Uterus (tissue), 4 donors: ENCODE measurements around the gene KRT31. TPM values are rescaled to one million over a fixed set of nuclear protein-coding genes. Genes with fewer than 3 reads are reported as not detected.

Experiments
- DNase-seq, 2 donors: peaks; one replicate each; pipeline ENCODE4 v3.0.0-alpha.2; 2019 to 2020
- H3K27ac ChIP-seq, 2 donors: fragments of 200-600 bp; sonication (generic); 1 replicate in 1 of 2; 2 replicates in 1 of 2; pipeline ENCODE4 v1.5.1; 2016 to 2018
- H3K27me3 ChIP-seq, 2 donors: fragments of 200-600 bp; sonication (generic); one replicate each; pipeline ENCODE4 v1.5.1; 2018 to 2019; ENCODE audit warnings: control low read depth in 1 of 2
- H3K36me3 ChIP-seq, 2 donors: fragments of 200-600 bp; sonication (generic); one replicate each; pipeline ENCODE4 v1.5.1; 2019; ENCODE audit warnings: control low read depth in 1 of 2
- H3K4me1 ChIP-seq, 2 donors: fragments of 200-600 bp; sonication (generic); one replicate each; pipeline ENCODE4 v1.5.1; 2018 to 2019; ENCODE audit warnings: control low read depth in 1 of 2
- H3K4me3 ChIP-seq, 2 donors: fragments of 200-600 bp; sonication (generic); 1 replicate in 1 of 2; 2 replicates in 1 of 2; pipeline ENCODE4 v1.5.1; 2018 to 2019; ENCODE audit warnings: mild to moderate bottlenecking in 1 of 2
- H3K9me3 ChIP-seq, 2 donors: fragments of 200-600 bp; sonication (generic); one replicate each; pipeline ENCODE4 v1.5.1; 2019; ENCODE audit warnings: control low read depth in 1 of 2
- CTCF ChIP-seq, 4 experiments: fragments of 200-600 bp in 2 of 4; fragments of 450-650 bp in 2 of 4; sonication (generic) in 2 of 4; IDR thresholded peaks; one replicate each; pipeline ENCODE4 v1.5.1; 2016 to 2019; ENCODE audit warnings: antibody characterized with exemption in 4 of 4, mild to moderate bottlenecking in 2 of 4, moderate library complexity in 1 of 4
- POLR2A ChIP-seq, 2 donors: fragments of 450-650 bp; IDR thresholded peaks; one replicate each; pipeline ENCODE4 v1.6.1; 2016; ENCODE audit warnings: antibody characterized with exemption in 2 of 2, mild to moderate bottlenecking in 1 of 2, moderate library complexity in 1 of 2
- intact Hi-C: fragments of 100-400 bp; cut with DNase I; formaldehyde crosslinking; loops from one replicate; pipeline ENCODE4 v1.15.1; 2023; ENCODE audit warnings: low total_unique reads
- total RNA-seq, 4 donors: library from RNA; depleted of rRNA in 3 of 4; stranded (reverse); fragments of >200 nt in 3 of 4; gene quantifications; one replicate each; pipeline versions ENCODE4 v1.1.0 to v1.2.4, GENCODE V29; 2014 to 2023
- donor health status: DM: yes; HTN: yes; CAD: no.

Gene KRT31
- total RNA-seq, 4 donors from 2014 or later = not detected

- intact Hi-C loops = no loop called here
- Histone ChIP-seq H3K27ac (peak overlapping the region in 1 of 2 donors; percentile 69), H3K27me3 (no peaks in the 10 kb centered on the region), H3K4me3 (no peak overlapping the region), H3K36me3 (no peaks in the 10 kb centered on the region), H3K4me1 (peaks cover 5 to 12% of the 10 kb centered on the region in 2 donors), H3K9me3 (no peaks in the 10 kb centered on the region)
- TF ChIP-seq POLR2A (IDR thresholded peaks at IDR 0.05) = no peak
- no peak for TF ChIP-seq CTCF (IDR thresholded peaks at IDR 0.05)
- DNase-seq = no peak
Observed at GRCh38 chr17:41418116-41418860, 20.9 kb upstream of the KRT31 start.

DNA sequence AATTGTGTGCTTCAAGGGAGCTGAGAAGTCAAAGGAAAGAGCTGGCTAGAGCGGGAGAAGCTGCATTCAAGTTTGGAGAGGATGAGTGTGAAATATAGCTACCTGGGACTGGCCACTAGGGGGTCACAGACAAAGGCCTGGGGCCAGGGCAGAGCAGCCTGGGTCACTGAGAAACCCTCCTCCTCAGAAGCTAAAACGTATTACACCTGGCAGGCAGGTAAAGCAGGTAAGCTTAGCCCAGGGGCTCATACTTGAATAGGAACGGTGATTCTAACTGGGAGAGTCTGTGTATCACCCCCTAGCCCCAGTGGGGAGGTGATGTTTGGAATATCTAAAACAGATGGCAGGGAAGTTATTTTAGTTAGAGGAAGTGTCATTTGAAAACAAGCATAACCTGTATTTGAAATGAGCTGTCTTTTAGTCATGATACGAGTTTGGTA is 20.2 kb upstream of the KRT31 start:
- Histone ChIP-seq H3K36me3 (no peaks in the 10 kb centered on the region), H3K27ac (peak overlapping the region in 1 of 2 donors; percentile 69), H3K4me3 (no peak overlapping the region), H3K9me3 (no peaks in the 10 kb centered on the region), H3K27me3 (no peaks in the 10 kb centered on the region), H3K4me1 (peaks cover 5 to 12% of the 10 kb centered on the region in 2 donors)
- DNase-seq = no peak
- TF ChIP-seq CTCF (IDR thresholded peaks at IDR 0.05) (no peak), POLR2A (IDR thresholded peaks at IDR 0.05) (no peak)
- intact Hi-C loops = no loop called here

GRCh38 chr17:41417127-41417526 is 19.7 kb upstream of the KRT31 start:
- TF ChIP-seq CTCF (IDR thresholded peaks at IDR 0.05) (no peak), POLR2A (IDR thresholded peaks at IDR 0.05) (no peak)
- no peak overlapping the region for H3K4me3 ChIP-seq
- H3K27me3 ChIP-seq = no peaks in the 10 kb centered on the region
- no peak for DNase-seq
- H3K4me1 ChIP-seq = peaks cover 5 to 12% of the 10 kb centered on the region in 2 donors
- intact Hi-C loops = no loop called here
- peak overlapping the region in 1 of 2 donors; percentile 69 for H3K27ac ChIP-seq
- H3K36me3 ChIP-seq = no peaks in the 10 kb centered on the region
- no peaks in the 10 kb centered on the region for H3K9me3 ChIP-seq

DNA sequence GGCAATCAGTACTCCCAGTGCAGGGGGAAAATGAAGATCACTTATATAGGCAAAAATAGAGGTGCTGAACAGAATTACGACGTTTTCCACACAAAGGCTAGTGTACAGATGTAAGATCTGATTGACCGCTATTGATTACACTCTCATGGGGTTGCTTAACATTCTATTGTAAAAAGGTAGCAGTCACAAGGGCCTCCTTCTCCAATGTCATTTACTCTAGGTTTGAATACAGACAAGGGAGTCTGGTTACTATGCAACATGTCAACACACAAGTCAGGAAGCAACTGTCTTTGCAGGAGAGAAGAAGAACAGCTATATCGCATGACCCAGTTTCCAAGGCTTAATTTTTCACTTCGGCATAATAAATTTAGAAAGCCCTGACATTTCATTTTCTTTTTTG is 19.1 kb upstream of the KRT31 start:
- H3K27me3 ChIP-seq = no peaks in the 10 kb centered on the region
- no peaks in the 10 kb centered on the region for H3K9me3 ChIP-seq
- no peak overlapping the region for H3K4me3 ChIP-seq
- no peak for DNase-seq
- intact Hi-C loops = no loop called here
- peaks cover 5 to 12% of the 10 kb centered on the region in 2 donors for H3K4me1 ChIP-seq
- TF ChIP-seq POLR2A (IDR thresholded peaks at IDR 0.05) (no peak), CTCF (IDR thresholded peaks at IDR 0.05) (no peak)
- H3K36me3 ChIP-seq = no peaks in the 10 kb centered on the region
- peak overlapping the region; percentile 41 to 69 for H3K27ac ChIP-seq

GRCh38 chr17:41415833-41416335 is 18.5 kb upstream of the KRT31 start:
- intact Hi-C loops = no loop called here
- Histone ChIP-seq H3K9me3 (no peaks in the 10 kb centered on the region), H3K27ac (peak overlapping the region; percentile 41 to 69), H3K4me1 (peaks cover 5 to 12% of the 10 kb centered on the region in 2 donors), H3K27me3 (no peaks in the 10 kb centered on the region), H3K4me3 (no peak overlapping the region), H3K36me3 (no peaks in the 10 kb centered on the region)
- TF ChIP-seq POLR2A (IDR thresholded peaks at IDR 0.05) = no peak
- TF ChIP-seq CTCF (IDR thresholded peaks at IDR 0.05) = peak in 1 of 4 experiments; percentile 38
- peak; percentile 66 to 79 for DNase-seq
